ENCODE measurements around the gene TCTA. TPM values are rescaled to one million over a fixed set of nuclear protein-coding genes. Genes with fewer than 3 reads are reported as not detected.

Gene TCTA
- total and polyA plus RNA-seq, 8 donors, result 10.3 to 39.8 (median 22.1) TPM; not detected in 1

DNA sequence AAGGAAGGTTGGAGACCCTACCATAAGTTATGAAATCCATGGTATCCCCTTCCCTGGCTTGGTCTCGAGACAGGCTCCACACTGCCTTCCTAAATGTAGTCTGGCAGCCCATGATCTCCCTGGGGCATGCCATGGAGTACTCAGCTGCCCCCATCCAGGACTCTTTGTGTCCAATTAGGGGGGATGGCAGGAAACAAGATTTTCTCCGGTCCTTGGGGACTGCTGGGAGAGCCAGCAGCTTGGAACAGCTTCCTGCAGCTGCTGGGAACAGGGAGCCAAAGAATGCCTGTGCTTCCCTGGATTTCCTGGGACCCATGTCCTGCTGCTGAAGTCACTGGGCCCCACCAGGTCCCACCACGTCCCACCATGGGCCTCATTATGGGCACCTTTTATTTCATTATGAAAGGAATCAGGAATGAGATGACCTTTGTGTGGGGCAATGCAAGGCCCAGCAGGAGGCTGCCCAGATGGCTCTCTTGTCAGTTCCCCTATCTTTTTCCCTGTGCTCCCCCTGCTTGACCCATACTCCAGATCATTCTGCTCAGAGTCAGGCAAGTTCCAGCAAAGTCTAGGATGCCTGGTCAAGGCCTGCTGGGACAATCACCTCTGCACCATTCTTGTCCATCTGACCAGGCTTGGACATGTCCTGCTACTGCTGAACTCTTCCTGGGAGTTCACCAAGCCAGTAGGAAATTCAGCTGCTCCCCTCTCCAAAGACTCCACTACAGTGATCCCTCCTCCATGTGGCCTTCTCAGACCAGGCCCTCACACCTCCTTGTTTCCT is 42.9 kb downstream of the TCTA start:
- H3K4me1 ChIP-seq, result peaks cover 9 to 19% (median 10%) of the 10 kb centered on the region in 4 donors
- DNase-seq, result no peak
- H3K27me3 ChIP-seq, result no peaks in the 10 kb centered on the region
- intact Hi-C loops (cut with DNase I; ENCODE audit: low total_unique reads), result no loop called here
- no peak overlapping the region for H3K4me3 ChIP-seq
- no peak for TF ChIP-seq POLR2A (IDR thresholded peaks at IDR 0.05)
- peak overlapping the region in 1 of 5 donors; percentile 8 for H3K27ac ChIP-seq
- H3K36me3 ChIP-seq, result no peaks in the 10 kb centered on the region
- no peaks in the 10 kb centered on the region for H3K9me3 ChIP-seq
- 55 to 74% (median 70%) methylated on average over 3 of the region's 3 CpGs for whole genome bisulfite sequencing, 5 donors

DNA sequence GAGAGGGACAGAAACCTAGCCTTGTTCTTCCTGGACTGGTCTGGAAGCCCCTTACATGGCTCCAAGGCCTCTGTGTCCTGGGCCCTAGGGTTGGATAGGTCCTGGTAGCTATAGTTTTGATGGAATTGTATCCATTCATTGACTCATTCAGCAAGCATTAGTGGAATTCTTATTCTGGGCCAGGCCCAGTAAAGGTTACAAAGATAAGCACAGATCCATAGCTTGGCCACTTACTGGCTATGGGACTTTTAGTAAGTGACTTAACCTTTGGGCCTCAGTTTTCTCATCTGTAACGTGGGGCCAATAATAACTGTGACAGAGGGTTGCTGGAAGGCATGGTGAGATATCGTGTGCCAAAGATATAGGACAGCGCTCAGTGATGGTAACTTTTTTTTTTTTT is 44.2 kb downstream of the TCTA start:
- intact Hi-C loops (cut with DNase I; ENCODE audit: low total_unique reads), result no loop called here
- peaks cover 14 to 32% (median 18%) of the 10 kb centered on the region in 4 donors for H3K4me1 ChIP-seq
- DNase-seq, result no peak
- WGBS, 5 donors, result 76 to 91% (median 83%) methylated on average over 2 to 3 of the region's 3 CpGs
- no peaks in the 10 kb centered on the region for H3K27me3 ChIP-seq
- no peaks in the 10 kb centered on the region for H3K36me3 ChIP-seq
- no peak for TF ChIP-seq POLR2AphosphoS5 (IDR thresholded peaks at IDR 0.05)
- TF ChIP-seq, protein P1, sequence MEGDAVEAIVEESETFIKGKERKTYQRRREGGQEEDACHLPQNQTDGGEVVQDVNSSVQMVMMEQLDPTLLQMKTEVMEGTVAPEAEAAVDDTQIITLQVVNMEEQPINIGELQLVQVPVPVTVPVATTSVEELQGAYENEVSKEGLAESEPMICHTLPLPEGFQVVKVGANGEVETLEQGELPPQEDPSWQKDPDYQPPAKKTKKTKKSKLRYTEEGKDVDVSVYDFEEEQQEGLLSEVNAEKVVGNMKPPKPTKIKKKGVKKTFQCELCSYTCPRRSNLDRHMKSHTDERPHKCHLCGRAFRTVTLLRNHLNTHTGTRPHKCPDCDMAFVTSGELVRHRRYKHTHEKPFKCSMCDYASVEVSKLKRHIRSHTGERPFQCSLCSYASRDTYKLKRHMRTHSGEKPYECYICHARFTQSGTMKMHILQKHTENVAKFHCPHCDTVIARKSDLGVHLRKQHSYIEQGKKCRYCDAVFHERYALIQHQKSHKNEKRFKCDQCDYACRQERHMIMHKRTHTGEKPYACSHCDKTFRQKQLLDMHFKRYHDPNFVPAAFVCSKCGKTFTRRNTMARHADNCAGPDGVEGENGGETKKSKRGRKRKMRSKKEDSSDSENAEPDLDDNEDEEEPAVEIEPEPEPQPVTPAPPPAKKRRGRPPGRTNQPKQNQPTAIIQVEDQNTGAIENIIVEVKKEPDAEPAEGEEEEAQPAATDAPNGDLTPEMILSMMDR (IDR thresholded peaks at IDR 0.05), result no peak
- no peak for TF ChIP-seq POLR2A (IDR thresholded peaks at IDR 0.05)
- no peak for TF ChIP-seq EP300 (IDR thresholded peaks at IDR 0.05)
- no peak overlapping the region for H3K27ac ChIP-seq
- no peak overlapping the region for H3K4me3 ChIP-seq
- no peaks in the 10 kb centered on the region for H3K9me3 ChIP-seq

DNA sequence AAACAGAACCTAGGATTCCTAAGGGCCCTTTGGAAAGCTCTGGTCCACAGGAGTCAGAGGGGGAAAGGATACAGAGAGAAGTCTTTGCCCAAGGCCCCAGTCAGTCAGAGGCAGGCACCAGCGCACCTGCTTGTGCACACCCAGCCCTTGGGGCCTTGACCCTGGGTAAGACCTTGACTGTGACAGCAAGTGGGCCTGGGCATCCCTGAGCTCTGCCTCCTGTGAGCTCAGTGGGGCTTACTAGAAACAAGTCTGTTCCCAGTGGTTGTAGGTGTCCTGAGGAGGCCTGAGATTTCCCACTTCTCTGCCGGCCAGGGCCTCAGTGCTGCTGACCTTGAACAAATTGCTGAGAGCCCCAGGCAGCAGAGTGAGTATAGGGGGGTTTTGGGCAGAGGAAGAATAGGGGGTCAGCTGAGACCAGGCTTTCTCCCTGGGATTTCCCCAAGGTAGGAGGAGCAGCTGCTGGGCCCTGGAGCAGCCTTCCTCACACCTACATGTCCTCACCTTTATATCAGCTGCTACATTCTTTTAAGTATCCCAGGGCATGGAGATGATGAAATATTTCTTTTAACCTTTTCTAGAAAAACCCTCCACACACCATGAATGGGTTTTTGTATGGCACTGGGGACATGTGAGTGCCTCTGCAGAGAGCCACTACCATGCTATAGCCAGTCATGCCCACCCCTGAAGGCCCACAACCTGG is 48.1 kb downstream of the TCTA start:
- intact Hi-C loops (cut with DNase I; ENCODE audit: low total_unique reads), result no loop called here
- TF ChIP-seq POLR2A (IDR thresholded peaks at IDR 0.05), result no peak
- TF ChIP-seq, protein P1 (IDR thresholded peaks at IDR 0.05), result no peak
- no peak for TF ChIP-seq POLR2AphosphoS5 (IDR thresholded peaks at IDR 0.05)
- no peak for TF ChIP-seq EP300 (IDR thresholded peaks at IDR 0.05)
- 63 to 90% (median 84%) methylated on average over 1 to 2 of the region's 2 CpGs for WGBS, 5 donors
- Histone ChIP-seq H3K9me3 (no peaks in the 10 kb centered on the region), H3K27me3 (no peaks in the 10 kb centered on the region), H3K27ac (no peak overlapping the region), H3K4me3 (no peak overlapping the region), H3K36me3 (no peaks in the 10 kb centered on the region), H3K4me1 (peaks cover 14 to 41% (median 20%) of the 10 kb centered on the region in 4 donors)
- DNase-seq, result no peak

GRCh38 chr3:49460956-49461355 is 48.7 kb downstream of the TCTA start:
- intact Hi-C loops (cut with DNase I; ENCODE audit: low total_unique reads), result no loop called here

More at GRCh38 chr3:49460956-49461355, 48.7 kb downstream of the TCTA start:
- H3K27ac ChIP-seq, result peak overlapping the region in 4 of 5 donors; percentile 59 to 77 (median 70)
- H3K9me3 ChIP-seq, result no peaks in the 10 kb centered on the region
- H3K4me3 ChIP-seq, result no peak overlapping the region
- 80 to 98% (median 88%) methylated on average over 4 of the region's 4 CpGs for WGBS, 5 donors
- H3K4me1 ChIP-seq, result peaks cover 20 to 47% (median 25%) of the 10 kb centered on the region in 4 donors
- DNase-seq, result no peak
- no peaks in the 10 kb centered on the region for H3K27me3 ChIP-seq
- no peak for TF ChIP-seq EP300 (IDR thresholded peaks at IDR 0.05)
- no peak for TF ChIP-seq POLR2AphosphoS5 (IDR thresholded peaks at IDR 0.05)
- TF ChIP-seq POLR2A (IDR thresholded peaks at IDR 0.05), result no peak
- TF ChIP-seq, protein P1 (IDR thresholded peaks at IDR 0.05), result no peak
- no peaks in the 10 kb centered on the region for H3K36me3 ChIP-seq

Data from stomach (tissue), 9 donors.